CD14-positive monocyte (primary cell): ENCODE measurements around the gene MORN1. TPM values are rescaled to one million over a fixed set of nuclear protein-coding genes. Genes with fewer than 3 reads are reported as not detected.

ENCODE experiments used
- DNase-seq, 3 donors: peaks; one replicate each; pipeline ENCODE4 v3.0.0-alpha.2; 2011 to 2022
- H2AFZ ChIP-seq: 2 replicates; pipeline ENCODE4 v1.6.0; 2012; ENCODE audit warnings: mild to moderate bottlenecking, low read depth, low read length, inconsistent platforms; ENCODE audit not compliant: insufficient read depth, poor library complexity, severe bottlenecking
- H3K27ac ChIP-seq, 2 donors: 1 replicate in 1 of 2; 2 replicates in 1 of 2; pipeline ENCODE4 v1.5.1; 2012 to 2013; ENCODE audit warnings: low read length in 2 of 2, control low read depth in 1 of 2, inconsistent platforms in 1 of 2, low read depth in 1 of 2, mild to moderate bottlenecking in 1 of 2
- H3K27me3 ChIP-seq, 2 donors: one replicate each; pipeline versions ENCODE4 v1.6.0 to v1.6.1; 2011 to 2013; ENCODE audit warnings: low read length in 2 of 2; ENCODE audit not compliant: control insufficient read depth in 2 of 2, insufficient read depth in 2 of 2
- H3K36me3 ChIP-seq, 2 donors: replicated peaks in 1 of 2; 1 replicate in 1 of 2; 2 replicates in 1 of 2; pipeline versions ENCODE4 v1.5.1 to v1.6.1; 2012 to 2013; ENCODE audit warnings: low read length in 2 of 2, control low read depth in 1 of 2, inconsistent platforms in 1 of 2, mild to moderate bottlenecking in 1 of 2; ENCODE audit not compliant: insufficient read depth in 2 of 2, control insufficient read depth in 1 of 2
- H3K4me1 ChIP-seq, 2 donors: 1 replicate in 1 of 2; 2 replicates in 1 of 2; pipeline versions ENCODE4 v1.5.1 to v1.6.1; 2012 to 2013; ENCODE audit warnings: low read length in 2 of 2, control low read depth in 1 of 2, inconsistent platforms in 1 of 2, mild to moderate bottlenecking in 1 of 2, moderate library complexity in 1 of 2; ENCODE audit not compliant: insufficient read depth in 2 of 2, control insufficient read depth in 1 of 2
- H3K4me2 ChIP-seq: replicated peaks from 2 replicates; pipeline ENCODE3; 2012; ENCODE audit warnings: low read length, moderate library complexity, mild to moderate bottlenecking; ENCODE audit not compliant: poor library complexity, severe bottlenecking; ENCODE audit errors: extremely low read depth
- H3K4me3 ChIP-seq, 3 experiments: fragments of 200-600 bp in 1 of 3; sonication (generic) in 1 of 3; replicated peaks in 1 of 3; 1 replicate in 2 of 3; 2 replicates in 1 of 3; pipeline ENCODE4 v1.5.1; 2011 to 2013; ENCODE audit warnings: low read length in 3 of 3, mild to moderate bottlenecking in 3 of 3, control low read depth in 2 of 3, low read depth in 2 of 3, inconsistent platforms in 1 of 3, moderate library complexity in 1 of 3
- H3K79me2 ChIP-seq: 2 replicates; pipeline ENCODE4 v1.6.0; 2012; ENCODE audit warnings: mild to moderate bottlenecking, control low read depth, inconsistent platforms, low read length, moderate library complexity; ENCODE audit not compliant: insufficient read depth
- H3K9ac ChIP-seq: 2 replicates; pipeline ENCODE4 v1.6.0; 2017; ENCODE audit warnings: low read length, mild to moderate bottlenecking; ENCODE audit not compliant: insufficient read depth, poor library complexity, severe bottlenecking
- H3K9me3 ChIP-seq, 2 donors: replicated peaks in 1 of 2; 1 replicate in 1 of 2; 2 replicates in 1 of 2; pipeline versions ENCODE4 v1.5.1 to v1.6.1; 2012 to 2013; ENCODE audit warnings: low read length in 2 of 2, control low read depth in 1 of 2; ENCODE audit not compliant: control insufficient read depth in 1 of 2, insufficient read depth in 1 of 2
- H4K20me1 ChIP-seq: 2 replicates; pipeline ENCODE4 v1.6.0; 2012; ENCODE audit warnings: mild to moderate bottlenecking, low read length, control low read depth, moderate library complexity; ENCODE audit not compliant: insufficient read depth
- H3K27ac Mint-ChIP-seq, 7 donors: one replicate each; pipeline ENCODE4 v1.8.0; 2020; ENCODE audit warnings: mild to moderate bottlenecking in 7 of 7, mixed read lengths in 7 of 7, moderate library complexity in 6 of 7, inconsistent platforms in 2 of 7
- H3K27me3 Mint-ChIP-seq, 3 donors: one replicate each; pipeline ENCODE4 v1.8.0; 2021 to 2022; ENCODE audit warnings: low read depth in 3 of 3, mild to moderate bottlenecking in 3 of 3, mixed read lengths in 3 of 3, moderate library complexity in 3 of 3, inconsistent platforms in 1 of 3
- H3K36me3 Mint-ChIP-seq, 2 donors: one replicate each; pipeline ENCODE4 v1.8.0; 2020; ENCODE audit warnings: mixed read lengths in 2 of 2, inconsistent platforms in 1 of 2, mild to moderate bottlenecking in 1 of 2
- H3K4me1 Mint-ChIP-seq: one replicate; pipeline ENCODE4 v1.8.0; 2020; ENCODE audit warnings: mild to moderate bottlenecking, mixed read lengths
- H3K4me3 Mint-ChIP-seq, 2 donors: one replicate each; pipeline ENCODE4 v1.8.0; 2020; ENCODE audit warnings: mild to moderate bottlenecking in 2 of 2, mixed read lengths in 2 of 2, moderate library complexity in 1 of 2
- H3K9me3 Mint-ChIP-seq, 7 donors: one replicate each; pipeline ENCODE4 v1.8.0; 2020 to 2022; ENCODE audit warnings: mixed read lengths in 7 of 7, mild to moderate bottlenecking in 6 of 7, moderate library complexity in 6 of 7, inconsistent platforms in 2 of 7
- CTCF ChIP-seq: fragments of 200-600 bp; IDR thresholded peaks from one replicate; pipeline ENCODE4 v1.8.0; 2022; ENCODE audit warnings: antibody characterized with exemption, mild to moderate bottlenecking
- WGBS: methylation state at CpG from one replicate; pipeline ENCODE4 v1.1.5; 2013; ENCODE audit warnings: missing lambda C conversion rate; ENCODE audit not compliant: insufficient coverage; 5-methylcytosine and 5-hydroxymethylcytosine counted together
- intact Hi-C, 2 donors: fragments of 100-400 bp; cut with micrococcal nuclease; formaldehyde crosslinking; loops; one replicate each; pipeline versions ENCODE4 v1.15.0 to v1.15.1; 2023
- polyA plus RNA-seq, 3 donors: library from polyadenylated mRNA; depleted of rRNA in 1 of 3; unstranded in 2 of 3; stranded (reverse) in 1 of 3; fragments of 300-500 nt in 2 of 3; fragments of >200 nt in 1 of 3; fragmentation: Illumina TruSeq in 2 of 3; gene quantifications; 1 replicate in 2 of 3; 2 replicates in 1 of 3; pipeline ENCODE4 v1.2.3, GENCODE V29; 2012 to 2021

MORN1 gene
- polyA plus RNA-seq, 3 donors = 1.5 to 3.0 (median 1.7) TPM

- H3K9ac ChIP-seq = no peak overlapping the region
- H3K27me3 ChIP-seq = no peaks in the 10 kb centered on the region
- H3K9me3 Mint-ChIP-seq = no peaks in the 10 kb centered on the region
- no peak overlapping the region for H3K4me3 Mint-ChIP-seq
- peaks cover 14 to 26% of the 10 kb centered on the region in 2 donors for H3K4me1 ChIP-seq
- H3K27ac ChIP-seq = no peak overlapping the region
- DNase-seq = no peak
- no peaks in the 10 kb centered on the region for H3K9me3 ChIP-seq
- H3K27me3 Mint-ChIP-seq = peaks cover 0 to 1% (median 0%) of the 10 kb centered on the region in 3 donors
- peaks cover 18 to 22% of the 10 kb centered on the region in 2 donors for H3K36me3 Mint-ChIP-seq
- peaks cover 22% of the 10 kb centered on the region for H4K20me1 ChIP-seq
- intact Hi-C loops = loop anchor here (5.0 kb wide), 4 partner anchors 132 to 198 kb away; partner anchors contain the start of genes PANK4 (in 1 of the 2) and PRXL2B (in 1 of the 2)
- H3K4me2 ChIP-seq = no peak overlapping the region
- no peak overlapping the region for H3K27ac Mint-ChIP-seq
- no peak for TF ChIP-seq CTCF
- 25% methylated on average over 4 of the region's 7 CpGs for WGBS
- peaks cover 7 to 19% of the 10 kb centered on the region in 2 donors for H3K36me3 ChIP-seq
- peaks cover 30% of the 10 kb centered on the region for H3K4me1 Mint-ChIP-seq
- H2AFZ ChIP-seq = no peak overlapping the region
- peaks cover 28% of the 10 kb centered on the region for H3K79me2 ChIP-seq
- H3K4me3 ChIP-seq = no peak overlapping the region
These were observed 1.7 kb downstream of the MORN1 start for GRCh38 chr1:2389644-2390043.

- H3K4me3 Mint-ChIP-seq = no peak overlapping the region
- intact Hi-C loops = no loop called here
- no peak for TF ChIP-seq CTCF
- peaks cover 14 to 23% of the 10 kb centered on the region in 2 donors for H3K4me1 ChIP-seq
- H3K9ac ChIP-seq = no peak overlapping the region
- H3K27ac ChIP-seq = no peak overlapping the region
- H3K4me2 ChIP-seq = no peak overlapping the region
- H2AFZ ChIP-seq = no peak overlapping the region
- H3K9me3 ChIP-seq = no peaks in the 10 kb centered on the region
- H3K9me3 Mint-ChIP-seq = no peaks in the 10 kb centered on the region
- WGBS = 94% methylated on average over 18 of the region's 32 CpGs
- no peaks in the 10 kb centered on the region for H3K27me3 ChIP-seq
- no peak for DNase-seq
- H4K20me1 ChIP-seq = peaks cover 8% of the 10 kb centered on the region
- H3K27ac Mint-ChIP-seq = peak overlapping the region in 1 of 7 donors; percentile 24
- H3K4me3 ChIP-seq = no peak overlapping the region
- peaks cover 6 to 8% of the 10 kb centered on the region in 2 donors for H3K36me3 Mint-ChIP-seq
- peaks cover 0 to 5% of the 10 kb centered on the region in 2 donors for H3K36me3 ChIP-seq
- H3K4me1 Mint-ChIP-seq = peaks cover 20% of the 10 kb centered on the region
- H3K79me2 ChIP-seq = peaks cover 14% of the 10 kb centered on the region
- peaks cover 0 to 1% (median 0%) of the 10 kb centered on the region in 3 donors for H3K27me3 Mint-ChIP-seq
These were observed 3.1 kb downstream of the MORN1 start for GRCh38 chr1:2388004-2388913.
